Naive thymus-derived CD8-positive, alpha-beta T cell (primary cell): ENCODE results near the gene GULP1. TPM values are rescaled to one million over a fixed set of nuclear protein-coding genes. Genes with fewer than 3 reads are reported as not detected.
"Not testable (repeated sequence)": the region's sequence is repeated elsewhere in the genome, so short reads cannot be mapped to it uniquely, and the experiment has no call there.

Experiments
- ATAC-seq, 2 donors: fragments of 150-1000 bp; cut with Tn5 transposase in 1 of 2; sonication (Bioruptor Pico), chemical (Tn5 transposase) in 1 of 2; 1 replicate in 1 of 2; 2 replicates in 1 of 2; pipeline ENCODE4 v1.10.0; 2021; ENCODE audit warnings: mild to moderate bottlenecking in 2 of 2, moderate library complexity in 2 of 2
- POLR2A ChIA-PET: fragments of 350-600 bp; sonication (Branson Sonifier 250); formaldehyde crosslinking; loops from one replicate; lab custom pipeline; 2021; ENCODE audit warnings: antibody characterized with exemption; lab: Charles Lee
- DNase-seq, 10 donors: peaks; one replicate each; pipeline versions ENCODE4 v3.0.0 to v3.0.0-alpha.2; 2020 to 2022
- H3K27ac Mint-ChIP-seq, 10 donors: one replicate each; pipeline ENCODE4 v1.8.0; 2020 to 2022; ENCODE audit warnings: mild to moderate bottlenecking in 10 of 10, mixed read lengths in 10 of 10, moderate library complexity in 4 of 10, inconsistent platforms in 1 of 10
- H3K27me3 Mint-ChIP-seq, 5 donors: one replicate each; pipeline ENCODE4 v1.8.0; 2021 to 2022; ENCODE audit warnings: mixed read lengths in 5 of 5
- H3K36me3 Mint-ChIP-seq, 3 donors: one replicate each; pipeline ENCODE4 v1.8.0; 2020 to 2022; ENCODE audit warnings: mixed read lengths in 3 of 3, mild to moderate bottlenecking in 2 of 3, inconsistent platforms in 1 of 3
- H3K4me1 Mint-ChIP-seq, 4 donors: one replicate each; pipeline ENCODE4 v1.8.0; 2021 to 2022; ENCODE audit warnings: mixed read lengths in 4 of 4
- H3K4me3 Mint-ChIP-seq, 10 donors: one replicate each; pipeline ENCODE4 v1.8.0; 2020 to 2022; ENCODE audit warnings: mild to moderate bottlenecking in 10 of 10, mixed read lengths in 10 of 10, moderate library complexity in 6 of 10, inconsistent platforms in 1 of 10
- H3K9me3 Mint-ChIP-seq, 9 donors: one replicate each; pipeline ENCODE4 v1.8.0; 2020 to 2022; ENCODE audit warnings: mixed read lengths in 9 of 9, mild to moderate bottlenecking in 3 of 9, inconsistent platforms in 1 of 9, moderate library complexity in 1 of 9
- polyA plus RNA-seq, 3 donors: library from polyadenylated mRNA; unstranded; fragments of 300-500 nt; fragmentation: Illumina TruSeq; gene quantifications; one replicate each; pipeline ENCODE4 v1.2.3, GENCODE V29; 2021
- total RNA-seq, 8 experiments: library from RNA in 2 of 8; stranded (reverse) in 2 of 8; gene quantifications; one replicate each; pipeline ENCODE4 v1.2.3 and lab custom pipeline; 2021 to 2026

Gene GULP1
- total and polyA plus RNA-seq, 5 experiments from 2014 or later = not detected

- Mint-ChIP-seq H3K27me3 (peaks cover 0 to 11% (median 0%) of the 10 kb centered on the region in 5 donors), H3K4me1 (no peaks in the 10 kb centered on the region), H3K4me3 (no peak overlapping the region), H3K9me3 (peaks cover 0 to 3% (median 0%) of the 10 kb centered on the region in 9 donors), H3K36me3 (no peaks in the 10 kb centered on the region), H3K27ac (no peak overlapping the region)
- DNase-seq (no peak), ATAC-seq (no peak)
- POLR2A ChIA-PET = no interaction called here
These were observed 160.4 kb downstream of the GULP1 start for GRCh38 chr2:188452084-188452483.

- Mint-ChIP-seq H3K4me1 (no peaks in the 10 kb centered on the region), H3K27ac (no peak overlapping the region), H3K4me3 (no peak overlapping the region), H3K27me3 (peaks cover 0 to 8% (median 0%) of the 10 kb centered on the region in 5 donors), H3K36me3 (no peaks in the 10 kb centered on the region), H3K9me3 (peaks cover 0 to 1% (median 0%) of the 10 kb centered on the region in 9 donors)
- DNase-seq = no peak
- ATAC-seq = no peak
- POLR2A ChIA-PET = no interaction called here
These were observed 164.6 kb downstream of the GULP1 start for GRCh38 chr2:188456114-188456909.

GRCh38 chr2:188459061-188459460 lies 167.4 kb downstream of the GULP1 start:
- no peak for DNase-seq
- H3K9me3 Mint-ChIP-seq = peaks cover 0 to 3% (median 0%) of the 10 kb centered on the region in 9 donors
- peaks cover 0 to 11% (median 1%) of the 10 kb centered on the region in 5 donors for H3K27me3 Mint-ChIP-seq
- no peak overlapping the region for H3K4me3 Mint-ChIP-seq
- H3K4me1 Mint-ChIP-seq = no peaks in the 10 kb centered on the region
- H3K27ac Mint-ChIP-seq = no peak overlapping the region
- ATAC-seq = no peak
- POLR2A ChIA-PET = no interaction called here
- H3K36me3 Mint-ChIP-seq = no peaks in the 10 kb centered on the region

DNA sequence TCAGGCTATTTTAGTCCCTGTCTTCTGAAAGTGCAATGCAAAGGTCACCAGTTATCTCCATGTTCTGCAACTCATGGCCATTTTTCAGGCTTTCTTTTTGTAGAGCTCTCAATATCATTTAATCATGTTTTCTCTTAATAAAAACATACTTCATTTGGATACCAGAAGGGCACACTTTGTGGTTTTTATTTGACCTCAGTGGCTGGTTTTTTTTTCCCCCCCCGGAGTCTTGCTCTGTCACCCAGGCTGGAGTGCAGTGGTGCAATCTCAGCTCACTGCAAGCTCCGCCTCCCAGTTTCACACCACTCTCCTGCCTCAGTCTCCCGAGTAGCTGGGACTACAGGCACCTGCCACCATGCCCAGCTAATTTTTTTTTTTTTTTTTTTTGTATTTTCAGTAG lies 174.4 kb downstream of the GULP1 start:
- ATAC-seq, H3K4me3 Mint-ChIP-seq, H3K4me1 Mint-ChIP-seq, H3K27ac Mint-ChIP-seq, H3K36me3 Mint-ChIP-seq, DNase-seq, POLR2A ChIA-PET: not testable (repeated sequence)
- peaks cover 0 to 12% (median 0%) of the 10 kb centered on the region in 9 donors for H3K9me3 Mint-ChIP-seq
- H3K27me3 Mint-ChIP-seq = peaks cover 0 to 14% (median 8%) of the 10 kb centered on the region in 5 donors

- peaks cover 0 to 18% (median 8%) of the 10 kb centered on the region in 5 donors for H3K27me3 Mint-ChIP-seq
- no peaks in the 10 kb centered on the region for H3K4me1 Mint-ChIP-seq
- POLR2A ChIA-PET = no interaction called here
- no peak for ATAC-seq
- H3K27ac Mint-ChIP-seq = no peak overlapping the region
- no peak overlapping the region for H3K4me3 Mint-ChIP-seq
- peaks cover 0 to 4% (median 0%) of the 10 kb centered on the region in 3 donors for H3K36me3 Mint-ChIP-seq
- peaks cover 0 to 15% (median 0%) of the 10 kb centered on the region in 9 donors for H3K9me3 Mint-ChIP-seq
- DNase-seq = no peak
These were observed 175.1 kb downstream of the GULP1 start for GRCh38 chr2:188466761-188467160.

GRCh38 chr2:188471166-188471565 lies 179.5 kb downstream of the GULP1 start:
- ATAC-seq (no peak), DNase-seq (no peak)
- POLR2A ChIA-PET = no interaction called here
- H3K36me3 Mint-ChIP-seq = peaks cover 0 to 4% (median 0%) of the 10 kb centered on the region in 3 donors
- peaks cover 0 to 17% (median 0%) of the 10 kb centered on the region in 5 donors for H3K27me3 Mint-ChIP-seq
- no peak overlapping the region for H3K4me3 Mint-ChIP-seq
- H3K27ac Mint-ChIP-seq = no peak overlapping the region
- no peaks in the 10 kb centered on the region for H3K4me1 Mint-ChIP-seq
- peaks cover 0 to 15% (median 0%) of the 10 kb centered on the region in 9 donors for H3K9me3 Mint-ChIP-seq

DNA sequence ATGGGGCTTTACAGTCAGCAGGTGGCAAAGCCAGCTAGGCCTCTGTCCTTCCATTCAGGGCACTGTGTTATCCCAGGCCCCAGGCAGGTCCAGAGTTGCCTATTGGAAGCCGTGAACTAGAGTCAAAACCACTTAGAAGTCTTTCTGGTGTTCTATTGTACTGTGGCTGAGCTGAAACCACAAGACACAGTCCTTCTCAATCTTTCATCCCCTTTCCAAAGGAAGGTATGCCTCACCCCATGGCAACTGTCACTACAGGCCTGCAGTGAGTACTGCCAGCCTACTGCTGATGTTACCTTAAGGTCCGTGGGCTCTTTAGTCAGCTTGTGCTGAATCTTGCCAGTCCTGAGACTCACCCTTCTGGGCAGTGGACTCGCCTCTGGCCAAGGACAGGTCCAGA lies 181.6 kb downstream of the GULP1 start:
- peaks cover 0 to 13% (median 0%) of the 10 kb centered on the region in 5 donors for H3K27me3 Mint-ChIP-seq
- no peak for ATAC-seq
- POLR2A ChIA-PET = no interaction called here
- H3K27ac Mint-ChIP-seq = no peak overlapping the region
- DNase-seq = no peak
- H3K4me1 Mint-ChIP-seq = no peaks in the 10 kb centered on the region
- H3K9me3 Mint-ChIP-seq = peaks cover 0 to 11% (median 0%) of the 10 kb centered on the region in 9 donors
- H3K36me3 Mint-ChIP-seq = no peaks in the 10 kb centered on the region
- H3K4me3 Mint-ChIP-seq = no peak overlapping the region

- ATAC-seq (no peak), DNase-seq (no peak)
- no peaks in the 10 kb centered on the region for H3K4me1 Mint-ChIP-seq
- H3K9me3 Mint-ChIP-seq = peaks cover 0 to 11% (median 0%) of the 10 kb centered on the region in 9 donors
- H3K36me3 Mint-ChIP-seq = no peaks in the 10 kb centered on the region
- H3K4me3 Mint-ChIP-seq = no peak overlapping the region
- no peak overlapping the region for H3K27ac Mint-ChIP-seq
- H3K27me3 Mint-ChIP-seq = peaks cover 0 to 9% (median 0%) of the 10 kb centered on the region in 5 donors
- POLR2A ChIA-PET = no interaction called here
These were observed 182.6 kb downstream of the GULP1 start for GRCh38 chr2:188474316-188474715.

- H3K4me1 Mint-ChIP-seq = no peaks in the 10 kb centered on the region
- DNase-seq = no peak
- H3K9me3 Mint-ChIP-seq = peaks cover 0 to 5% (median 0%) of the 10 kb centered on the region in 9 donors
- POLR2A ChIA-PET = no interaction called here
- H3K36me3 Mint-ChIP-seq = no peaks in the 10 kb centered on the region
- H3K27ac Mint-ChIP-seq = no peak overlapping the region
- H3K27me3 Mint-ChIP-seq = peaks cover 0 to 9% (median 0%) of the 10 kb centered on the region in 5 donors
- ATAC-seq = no peak
- H3K4me3 Mint-ChIP-seq = no peak overlapping the region
These were observed 184.3 kb downstream of the GULP1 start for GRCh38 chr2:188475945-188476344.

- no peaks in the 10 kb centered on the region for H3K4me1 Mint-ChIP-seq
- DNase-seq (no peak), ATAC-seq (no peak)
- H3K4me3 Mint-ChIP-seq = no peak overlapping the region
- H3K27ac Mint-ChIP-seq = no peak overlapping the region
- H3K9me3 Mint-ChIP-seq = peaks cover 0 to 1% (median 0%) of the 10 kb centered on the region in 9 donors
- POLR2A ChIA-PET = no interaction called here
- peaks cover 0 to 9% (median 0%) of the 10 kb centered on the region in 5 donors for H3K27me3 Mint-ChIP-seq
- no peaks in the 10 kb centered on the region for H3K36me3 Mint-ChIP-seq
These were observed 186.0 kb downstream of the GULP1 start for GRCh38 chr2:188477564-188478103.

DNA sequence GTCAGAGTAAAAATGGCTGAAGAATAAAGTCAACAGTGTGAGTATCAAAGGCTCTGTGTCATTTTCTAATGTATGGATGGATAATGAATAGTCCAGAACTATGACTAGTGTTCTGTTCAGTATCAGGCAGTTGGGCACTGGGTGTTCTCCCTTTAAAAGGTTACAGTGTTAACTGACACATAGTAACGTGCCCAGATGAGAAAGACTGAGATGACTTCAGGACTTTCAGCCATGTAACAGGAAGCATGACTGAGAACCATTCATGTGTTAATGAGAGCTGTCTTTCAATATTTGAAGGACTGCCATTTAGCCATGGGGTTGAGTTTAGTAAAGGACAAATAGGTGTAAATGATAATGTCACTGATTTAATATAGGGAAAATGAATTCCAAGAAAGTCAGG lies 187.1 kb downstream of the GULP1 start:
- H3K9me3 Mint-ChIP-seq = peaks cover 0 to 1% (median 0%) of the 10 kb centered on the region in 9 donors
- H3K4me1 Mint-ChIP-seq = no peaks in the 10 kb centered on the region
- H3K27ac Mint-ChIP-seq = no peak overlapping the region
- H3K36me3 Mint-ChIP-seq = no peaks in the 10 kb centered on the region
- ATAC-seq = no peak
- POLR2A ChIA-PET = no interaction called here
- peaks cover 0 to 6% (median 0%) of the 10 kb centered on the region in 5 donors for H3K27me3 Mint-ChIP-seq
- DNase-seq = no peak
- H3K4me3 Mint-ChIP-seq = no peak overlapping the region

DNA sequence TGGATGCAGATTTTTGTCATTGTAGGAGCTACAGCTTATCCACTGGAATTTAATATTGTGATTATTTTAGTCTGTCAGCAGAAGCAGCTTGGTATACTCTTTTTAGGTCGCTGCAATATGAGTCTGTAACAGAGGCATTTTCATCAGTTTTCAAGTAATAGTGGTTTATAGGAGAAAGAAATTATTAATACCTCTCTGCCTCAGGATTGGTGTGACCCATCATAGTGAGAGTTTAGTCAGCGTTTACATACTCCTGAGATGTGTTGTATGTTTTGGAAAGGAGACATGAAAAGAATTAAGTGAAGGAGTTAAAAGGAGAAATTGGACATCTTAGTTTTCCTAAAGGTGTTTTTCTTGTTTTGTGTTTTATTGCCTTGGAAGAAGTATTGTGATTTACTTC lies 189.8 kb downstream of the GULP1 start:
- H3K27ac Mint-ChIP-seq = no peak overlapping the region
- DNase-seq (no peak), ATAC-seq (no peak)
- no peaks in the 10 kb centered on the region for H3K9me3 Mint-ChIP-seq
- POLR2A ChIA-PET = no interaction called here
- no peaks in the 10 kb centered on the region for H3K4me1 Mint-ChIP-seq
- H3K27me3 Mint-ChIP-seq = peaks cover 0 to 7% (median 0%) of the 10 kb centered on the region in 5 donors
- no peak overlapping the region for H3K4me3 Mint-ChIP-seq
- no peaks in the 10 kb centered on the region for H3K36me3 Mint-ChIP-seq

DNA sequence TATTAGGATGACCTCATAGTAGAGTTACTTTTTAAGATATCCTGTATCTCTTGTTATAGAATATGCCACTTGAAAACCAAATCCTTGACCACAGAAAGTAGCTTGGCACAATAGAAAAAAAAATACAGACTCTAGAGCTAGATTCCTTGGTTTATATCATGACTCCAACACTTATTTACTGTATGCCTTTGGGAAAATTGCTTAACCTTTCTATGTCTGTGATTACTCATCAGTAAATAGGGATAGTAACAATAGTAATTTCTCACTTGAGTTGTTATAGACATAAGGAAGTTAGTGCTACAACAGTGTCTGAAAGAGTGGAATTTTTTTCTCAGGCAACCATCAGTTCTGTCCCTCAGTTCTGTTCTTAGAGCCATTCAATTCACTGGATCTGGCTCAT lies 193.8 kb downstream of the GULP1 start:
- H3K4me3 Mint-ChIP-seq = no peak overlapping the region
- H3K27ac Mint-ChIP-seq = no peak overlapping the region
- no peaks in the 10 kb centered on the region for H3K36me3 Mint-ChIP-seq
- H3K27me3 Mint-ChIP-seq = peaks cover 0 to 7% (median 0%) of the 10 kb centered on the region in 5 donors
- H3K4me1 Mint-ChIP-seq = no peaks in the 10 kb centered on the region
- no peaks in the 10 kb centered on the region for H3K9me3 Mint-ChIP-seq
- ATAC-seq = no peak
- DNase-seq = no peak
- POLR2A ChIA-PET = no interaction called here
